Measurements from ENCODE around the gene DRAP1. TPM values are rescaled to one million over a fixed set of nuclear protein-coding genes. Genes with fewer than 3 reads are reported as not detected.

DRAP1 gene
- polyA plus RNA-seq, 10 donors, result 46.8 to 108 (median 66.1) TPM

DNA sequence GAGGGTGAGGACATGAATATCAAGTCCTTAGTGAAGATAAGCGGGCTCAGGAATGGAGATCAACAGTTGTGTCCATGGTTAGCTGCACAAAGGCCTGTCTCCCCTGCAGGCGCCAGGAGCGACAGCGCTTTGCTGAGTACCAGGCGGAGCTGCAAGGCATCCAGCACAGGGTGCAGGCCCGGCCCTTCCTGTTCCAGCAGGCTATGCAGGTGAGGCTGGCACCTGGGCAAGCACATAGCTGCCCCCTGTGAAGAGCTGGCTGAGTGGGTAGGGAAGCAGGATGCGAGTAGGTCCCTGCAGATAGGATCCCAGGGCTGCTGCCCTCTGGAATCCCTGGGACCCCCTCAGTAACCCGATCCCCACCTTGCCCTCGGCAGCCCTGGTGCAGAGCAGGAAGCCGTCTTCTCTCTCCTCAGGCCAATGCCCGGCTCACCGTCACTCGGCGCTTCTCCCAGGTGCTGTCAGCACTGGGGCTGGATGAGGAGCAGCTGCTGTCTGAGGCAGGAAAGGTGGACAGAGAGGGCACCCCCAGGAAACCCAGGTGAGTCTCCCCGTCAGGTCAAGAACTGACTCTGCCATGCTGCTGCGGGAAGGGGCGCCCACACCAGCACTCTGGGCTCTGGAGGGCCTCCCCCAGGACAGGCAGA, 39.7 kb downstream of the DRAP1 start:
- no peak for DNase-seq

DNA sequence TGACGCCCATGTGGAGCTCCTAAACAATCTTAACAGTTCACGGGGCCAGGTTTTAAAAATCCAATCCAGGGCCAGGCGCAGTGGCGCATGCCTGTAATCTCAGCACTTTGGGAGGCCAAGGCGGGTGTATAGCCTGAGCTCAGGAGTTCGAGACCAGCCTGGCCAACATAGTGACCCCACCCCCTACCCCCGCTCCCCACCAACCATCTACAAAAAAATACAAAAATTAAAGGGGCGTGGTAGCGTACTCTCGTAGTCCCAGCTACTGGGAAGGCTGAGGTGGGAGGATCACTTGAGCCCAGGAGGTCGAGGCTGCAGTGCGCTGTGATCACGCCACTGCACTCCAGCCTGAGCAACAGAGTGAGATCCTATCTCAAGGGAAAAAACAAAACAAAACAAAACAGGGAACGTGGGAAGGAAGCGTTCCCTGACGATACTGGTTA, 41.6 kb downstream of the DRAP1 start:
- DNase-seq, result no peak

DNA sequence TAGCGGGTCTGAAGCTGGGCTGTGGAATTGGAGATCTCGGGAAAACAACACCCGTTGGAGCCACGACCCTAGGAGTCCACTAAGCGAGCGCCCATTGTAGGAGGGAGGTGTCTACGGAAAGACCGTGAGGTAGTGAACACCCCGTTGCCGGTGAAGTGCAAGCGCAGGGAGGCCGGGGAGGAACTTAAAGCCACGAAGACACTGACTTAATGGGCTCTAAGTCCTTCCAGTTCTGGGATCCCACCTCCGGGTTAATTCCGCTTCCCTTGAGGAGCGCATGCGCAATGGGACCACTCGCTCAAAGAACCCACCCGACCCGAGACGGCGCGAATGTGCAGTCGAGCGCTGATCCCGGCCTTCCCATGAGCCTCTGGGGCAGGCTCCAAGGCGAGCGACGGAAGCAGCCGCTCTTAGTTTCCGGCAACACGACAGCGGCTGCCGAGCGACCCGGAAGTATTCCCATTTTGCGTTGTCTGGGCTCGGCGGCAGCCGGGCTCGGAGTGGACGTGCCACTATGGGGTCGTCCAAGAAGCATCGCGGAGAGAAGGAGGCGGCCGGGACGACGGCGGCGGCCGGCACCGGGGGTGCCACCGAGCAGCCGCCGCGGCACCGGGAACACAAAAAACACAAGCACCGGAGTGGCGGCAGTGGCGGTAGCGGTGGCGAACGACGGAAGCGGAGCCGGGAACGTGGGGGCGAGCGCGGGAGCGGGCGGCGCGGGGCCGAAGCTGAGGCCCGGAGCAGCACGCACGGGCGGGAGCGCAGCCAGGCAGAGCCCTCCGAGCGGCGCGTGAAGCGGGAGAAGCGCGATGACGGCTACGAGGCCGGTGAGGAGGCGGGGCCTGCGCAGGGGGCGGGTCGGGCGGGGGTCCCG, 42.3 kb downstream of the DRAP1 start, which contains the start of gene SART1:
Gene SART1 (plus strand): TSS at position 468 of the 874 bp plus-strand sequence. CDS start 47 bp downstream, at position 515.
- peak; percentile 98 to 99 (median 99) for DNase-seq

DNA sequence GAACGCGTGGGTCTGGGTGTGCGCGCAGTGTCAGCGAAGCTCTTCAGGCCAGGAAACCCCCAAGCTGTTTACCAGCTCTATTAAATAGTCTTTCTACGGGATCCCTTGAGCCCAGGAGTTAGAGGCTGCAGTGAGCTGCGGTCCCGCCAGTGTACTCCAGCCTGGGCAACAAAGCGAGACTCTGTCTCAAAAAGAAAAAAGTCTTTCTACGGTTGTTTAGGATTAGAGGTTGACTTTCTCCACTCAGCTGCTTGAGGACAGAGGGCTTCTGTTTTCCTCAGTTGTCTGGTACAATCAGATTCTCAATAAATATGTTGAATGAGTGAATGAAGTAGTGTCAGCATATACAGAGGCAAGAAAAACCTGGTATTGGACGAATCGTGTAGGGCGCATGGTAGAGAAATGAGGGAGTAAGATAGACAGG, 42.9 kb downstream of the DRAP1 start:
- no peak for DNase-seq

DNA sequence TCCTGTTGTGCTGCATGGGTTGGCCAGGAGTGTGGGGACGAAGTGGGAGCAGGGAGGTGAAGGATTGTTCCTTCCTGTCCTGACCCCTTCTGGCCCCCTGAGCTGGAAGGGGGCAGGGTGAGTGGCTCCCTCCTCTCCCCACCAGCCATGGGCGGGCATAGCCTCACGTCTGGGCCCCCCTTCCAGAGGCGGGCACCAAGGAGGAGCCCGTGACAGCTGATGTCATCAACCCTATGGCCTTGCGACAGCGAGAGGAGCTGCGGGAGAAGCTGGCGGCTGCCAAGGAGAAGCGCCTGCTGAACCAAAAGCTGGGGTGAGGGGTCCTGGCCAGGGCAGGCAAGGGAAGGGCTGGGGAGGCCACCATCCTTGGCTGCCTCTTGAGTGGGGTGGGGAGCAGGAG, 45.7 kb downstream of the DRAP1 start:
- DNase-seq, result no peak

DNA sequence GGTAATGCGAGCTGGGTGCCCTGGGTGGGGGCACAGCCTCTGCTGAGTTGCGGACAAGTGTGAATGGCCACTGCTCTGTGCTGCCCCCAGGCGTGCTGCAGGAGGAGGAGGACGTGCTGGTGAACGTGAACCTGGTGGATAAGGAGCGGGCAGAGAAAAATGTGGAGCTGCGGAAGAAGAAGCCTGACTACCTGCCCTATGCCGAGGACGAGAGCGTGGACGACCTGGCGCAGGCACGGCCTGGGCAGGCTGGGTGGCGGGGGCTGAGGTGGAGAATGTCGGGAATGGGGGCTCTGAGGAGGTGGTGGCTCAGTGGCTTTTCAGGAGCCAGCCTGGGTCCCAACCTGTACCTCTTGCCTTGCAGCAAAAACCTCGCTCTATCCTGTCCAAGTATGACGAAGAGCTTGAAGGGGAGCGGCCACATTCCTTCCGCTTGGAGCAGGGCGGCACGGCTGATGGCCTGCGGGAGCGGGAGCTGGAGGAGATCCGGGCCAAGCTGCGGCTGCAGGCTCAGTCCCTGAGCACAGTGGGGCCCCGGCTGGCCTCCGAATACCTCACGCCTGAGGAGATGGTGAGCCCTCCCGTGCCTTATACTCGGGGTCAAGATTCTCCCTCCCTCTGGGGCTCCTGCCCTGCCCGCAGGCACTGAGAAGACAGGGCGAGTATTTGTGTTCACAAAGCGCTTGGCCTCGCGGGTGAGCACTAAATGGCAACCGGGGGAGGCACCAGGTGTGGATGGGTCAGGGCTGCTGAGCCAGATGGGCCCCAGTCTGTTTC, 46.9 kb downstream of the DRAP1 start:
- no peak for DNase-seq

DNA sequence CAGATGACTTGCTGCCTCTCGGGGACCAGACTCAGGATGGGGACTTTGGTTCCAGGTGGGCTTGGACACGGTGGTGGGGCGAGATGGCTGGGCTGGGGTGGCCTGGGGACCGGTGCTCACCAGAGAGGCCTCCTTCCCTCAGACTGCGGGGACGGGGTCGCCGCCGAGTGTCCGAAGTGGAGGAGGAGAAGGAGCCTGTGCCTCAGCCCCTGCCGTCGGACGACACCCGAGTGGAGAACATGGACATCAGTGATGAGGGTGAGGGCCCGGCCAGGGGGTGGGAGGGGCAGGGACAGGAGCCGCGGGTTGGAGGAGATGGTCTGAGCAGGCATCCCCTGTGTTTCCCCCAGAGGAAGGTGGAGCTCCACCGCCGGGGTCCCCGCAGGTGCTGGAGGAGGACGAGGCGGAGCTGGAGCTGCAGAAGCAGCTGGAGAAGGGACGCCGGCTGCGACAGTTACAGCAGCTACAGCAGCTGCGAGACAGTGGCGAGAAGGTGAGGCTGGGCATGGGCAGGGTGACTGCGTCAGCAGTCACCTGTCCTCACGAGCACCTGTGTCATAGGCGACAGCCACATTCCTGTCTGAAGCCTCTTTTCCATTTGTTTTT, 48.2 kb downstream of the DRAP1 start:
- DNase-seq, result no peak

DNA sequence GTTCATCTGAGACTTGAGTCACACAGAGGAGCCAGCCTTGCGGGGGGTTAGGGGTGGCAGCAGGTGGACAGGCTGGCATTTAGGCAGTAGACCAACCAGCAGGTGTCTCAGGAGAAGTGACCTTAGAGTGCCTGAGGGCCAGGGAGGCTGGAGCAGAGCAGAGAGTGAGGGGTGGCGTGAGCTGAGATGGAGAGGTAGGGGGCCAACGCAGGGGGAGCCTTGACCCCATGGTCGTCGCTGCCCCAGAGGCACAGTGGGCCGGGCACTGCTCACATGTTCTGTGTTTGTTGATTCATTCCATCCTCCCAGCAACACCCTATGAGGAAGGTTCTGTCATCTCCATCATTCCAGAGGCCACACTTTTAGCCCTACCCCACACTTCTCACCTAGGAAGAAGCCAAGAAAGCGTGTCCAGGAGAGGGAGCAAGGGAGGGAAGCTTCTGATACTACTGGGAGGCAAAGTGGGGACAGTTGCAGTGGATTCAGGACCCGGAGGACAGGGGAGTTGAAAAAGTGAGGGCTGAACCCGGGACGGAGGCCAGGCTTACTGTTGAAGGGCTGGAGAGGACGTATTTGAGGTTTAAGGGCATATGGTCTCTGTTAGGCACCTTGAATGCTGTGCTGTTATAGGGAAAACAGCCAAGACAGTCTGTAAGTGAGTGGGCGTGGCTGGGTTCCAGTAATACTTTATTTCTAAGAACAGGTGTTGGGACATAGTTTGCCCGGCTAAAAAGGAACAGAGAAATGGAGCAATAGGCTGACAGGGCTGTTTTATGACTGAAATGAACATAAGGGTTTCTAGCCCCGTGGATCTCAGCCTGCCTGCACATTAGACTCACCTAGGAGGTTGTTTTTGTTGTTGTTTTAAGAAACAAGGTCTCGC, 49.6 kb downstream of the DRAP1 start:
- no peak for DNase-seq

Other genes with a start within 250 kb of the DRAP1 start
- 10 to 100 TPM; 29.1 to 39.6 (median 34.4) TPM for gene KAT5, start 207.2 kb upstream of the DRAP1 start, polyA plus RNA-seq (ENCODE audit: insufficient read length in 10 of 10)
- gene RNASEH2C, start 198.6 kb upstream of the DRAP1 start, polyA plus RNA-seq (ENCODE audit: insufficient read length in 10 of 10), result 10 to 100 TPM; 20.0 to 30.6 (median 25.3) TPM
- 1 to 10 TPM; 1.4 to 3.0 (median 2.2) TPM for gene AP5B1, start 138.4 kb upstream of the DRAP1 start, polyA plus RNA-seq (ENCODE audit: insufficient read length in 10 of 10)
- gene OVOL1, start 132.4 kb upstream of the DRAP1 start, polyA plus RNA-seq (ENCODE audit: insufficient read length in 10 of 10), result 1 to 10 TPM in 1 of 10 donors, under 1 TPM in 1, not detected in 8; 0.31 to 1.2 TPM
- gene SNX32, start 85.5 kb upstream of the DRAP1 start, polyA plus RNA-seq (ENCODE audit: insufficient read length in 10 of 10), result 1 to 10 TPM in 9 of 10 donors, under 1 TPM in 1; 0.64 to 2.3 (median 1.6) TPM
- gene CFL1, start 61.2 kb upstream of the DRAP1 start, polyA plus RNA-seq (ENCODE audit: insufficient read length in 10 of 10), result 100 to 1,000 TPM; 475 to 750 (median 627) TPM
- 10 to 100 TPM; 31.7 to 60.8 (median 41.9) TPM for gene MUS81, start 59.0 kb upstream of the DRAP1 start, polyA plus RNA-seq (ENCODE audit: insufficient read length in 10 of 10)
- gene EFEMP2, start 46.6 kb upstream of the DRAP1 start, polyA plus RNA-seq (ENCODE audit: insufficient read length in 10 of 10), result 100 to 1,000 TPM in 5 of 10 donors, 10 to 100 TPM in 5; 83.5 to 137 (median 101) TPM
- 1 to 10 TPM in 4 of 10 donors, under 1 TPM in 5, not detected in 1; 0.69 to 2.9 (median 0.98) TPM for gene CTSW, start 39.6 kb upstream of the DRAP1 start, polyA plus RNA-seq (ENCODE audit: insufficient read length in 10 of 10)
- 10 to 100 TPM; 57.3 to 68.8 (median 61.7) TPM for gene FIBP, start 31.0 kb upstream of the DRAP1 start, polyA plus RNA-seq (ENCODE audit: insufficient read length in 10 of 10)
- 10 to 100 TPM in 8 of 10 donors, 1 to 10 TPM in 2; 9.2 to 24.8 (median 12.6) TPM for gene CCDC85B, start 28.8 kb upstream of the DRAP1 start, polyA plus RNA-seq (ENCODE audit: insufficient read length in 10 of 10)
- gene FOSL1, start 19.0 kb upstream of the DRAP1 start, polyA plus RNA-seq (ENCODE audit: insufficient read length in 10 of 10), result under 1 TPM in 6 of 10 donors, not detected in 4; 0.22 to 0.64 (median 0.29) TPM
- gene C11orf68, start 364 bp upstream of the DRAP1 start, polyA plus RNA-seq (ENCODE audit: insufficient read length in 10 of 10), result 10 to 100 TPM; 27.2 to 39.2 (median 32.0) TPM
- gene TSGA10IP, start 26.1 kb downstream of the DRAP1 start, polyA plus RNA-seq (ENCODE audit: insufficient read length in 10 of 10), result under 1 TPM in 2 of 10 donors, not detected in 8; 0.25 to 0.40 TPM
- gene SART1, start 42.3 kb downstream of the DRAP1 start, polyA plus RNA-seq (ENCODE audit: insufficient read length in 10 of 10), result 10 to 100 TPM; 30.7 to 42.6 (median 36.7) TPM
- gene EIF1AD, start 82.7 kb downstream of the DRAP1 start, polyA plus RNA-seq (ENCODE audit: insufficient read length in 10 of 10), result 10 to 100 TPM; 14.0 to 23.0 (median 18.6) TPM
- 100 to 1,000 TPM; 199 to 250 (median 215) TPM for gene BANF1, start 83.1 kb downstream of the DRAP1 start, polyA plus RNA-seq (ENCODE audit: insufficient read length in 10 of 10)
- gene CST6, start 92.6 kb downstream of the DRAP1 start, polyA plus RNA-seq (ENCODE audit: insufficient read length in 10 of 10), result not detected
- under 1 TPM in 6 of 10 donors, not detected in 4; 0.10 to 0.26 (median 0.22) TPM for gene CATSPER1, start 107.1 kb downstream of the DRAP1 start, polyA plus RNA-seq (ENCODE audit: insufficient read length in 10 of 10)
- gene GAL3ST3, start 129.7 kb downstream of the DRAP1 start, polyA plus RNA-seq (ENCODE audit: insufficient read length in 10 of 10), result 1 to 10 TPM in 2 of 10 donors, under 1 TPM in 8; 0.22 to 1.1 (median 0.57) TPM
- gene SF3B2, start 132.9 kb downstream of the DRAP1 start, polyA plus RNA-seq (ENCODE audit: insufficient read length in 10 of 10), result 100 to 1,000 TPM; 119 to 163 (median 138) TPM
- gene PACS1, start 150.8 kb downstream of the DRAP1 start, polyA plus RNA-seq (ENCODE audit: insufficient read length in 10 of 10), result 10 to 100 TPM; 29.6 to 34.8 (median 32.6) TPM

Data from muscle of back (tissue), 11 donors.